ENCODE results near the gene LRRC1. TPM values are rescaled to one million over a fixed set of nuclear protein-coding genes. Genes with fewer than 3 reads are reported as not detected.

Gene LRRC1
- total and polyA plus RNA-seq, 2 of the 8 experiments (the other 6 are each of a cell fraction or from before 2014, with no cell fraction given) = 6.7 to 15.9 TPM

GRCh38 chr6:53751417-53751816 is 43.4 kb upstream of the LRRC1 start:
- DNase-seq (ENCODE audit: low read depth in 1 of 2, low spot score in 2 of 2) = no peak
- H4K8ac ChIP-seq (ENCODE audit: extremely low read depth, insufficient read depth, low read length) = no peak overlapping the region
- H2AK5ac ChIP-seq (ENCODE audit: low read depth, low read length) = no peak overlapping the region
- H3K23ac ChIP-seq (ENCODE audit: insufficient read length) = no peak overlapping the region
- H3K9me3 ChIP-seq (ENCODE audit: insufficient read depth in 2 of 2, low read depth in 1 of 2, low read length in 1 of 2) = no peaks in the 10 kb centered on the region
- H4K5ac ChIP-seq (ENCODE audit: insufficient read length, low read depth, low read length) = no peak overlapping the region
- no peak overlapping the region for H2BK15ac ChIP-seq (ENCODE audit: low read length)
- no peak overlapping the region for H3K4me3 ChIP-seq (ENCODE audit: extremely low read depth in 1 of 4, insufficient read depth in 2 of 4, low read depth in 3 of 4, low read length in 4 of 4)
- H3K56ac ChIP-seq (replicated peaks; ENCODE audit: insufficient read length, low read depth, low read length) = no peak overlapping the region
- no peaks in the 10 kb centered on the region for H3K36me3 ChIP-seq (ENCODE audit: control insufficient read depth in 2 of 4, insufficient read depth in 4 of 4, low read length in 3 of 4)
- H2BK120ac ChIP-seq (replicated peaks; ENCODE audit: low read depth, low read length) = no peak overlapping the region
- ChIA-PET CTCF (ENCODE audit: partially characterized antibody) (interaction anchor here (3.0 to 3.3 kb wide), 2 partner anchors 16 to 23 kb away, joined by 13 read pairs; no protein-coding TSS in a partner anchor), POLR2A (ENCODE audit: partially characterized antibody) (no interaction called here)
- no peak overlapping the region for H3K4ac ChIP-seq (replicated peaks; ENCODE audit: insufficient read length, low read depth, low read length)
- H3K9ac ChIP-seq (replicated peaks in 1 of 4; ENCODE audit: extremely low read depth in 1 of 4, low read depth in 3 of 4, low read length in 3 of 4) = no peak overlapping the region
- no peaks in the 10 kb centered on the region for H3K79me2 ChIP-seq (ENCODE audit: control insufficient read depth in 1 of 2, insufficient read depth in 2 of 2, low read length in 2 of 2)
- no peak overlapping the region for H2BK12ac ChIP-seq (ENCODE audit: low read depth, low read length)
- H4K20me1 ChIP-seq (replicated peaks in 1 of 2; ENCODE audit: control insufficient read depth in 1 of 2, insufficient read depth in 2 of 2, low read length in 2 of 2) = no peaks in the 10 kb centered on the region
- no peak overlapping the region for H2AFZ ChIP-seq (ENCODE audit: low read length)
- 68% methylated on average over 1 of the region's 1 CpG; no CpG with 5 or more reads in 1 of the 2 experiments for WGBS, 2 experiments (ENCODE audit: extremely low coverage in 1 of 2, insufficient coverage in 1 of 2, insufficient read length in 1 of 2, insufficient replicate concordance in 2 of 2, low coverage in 1 of 2, low lambda C conversion rate in 2 of 2, missing lambda C conversion rate in 1 of 2)
- H3K18ac ChIP-seq (ENCODE audit: extremely low read depth, low read length) = no peak overlapping the region
- H3K79me1 ChIP-seq (ENCODE audit: low read depth, low read length) = no peaks in the 10 kb centered on the region
- TF ChIP-seq TEAD4 (IDR thresholded peaks at IDR 0.05; ENCODE audit: low read depth, low read length) = no peak
- no peak for TF ChIP-seq TAF7 (optimal IDR thresholded peaks at IDR 0.05; ENCODE audit: borderline replicate concordance, low read depth, low read length)
- no peak for TF ChIP-seq RNF2 (IDR thresholded peaks at IDR 0.05; ENCODE audit: borderline replicate concordance, low read depth, low read length, missing control alignments, poor library complexity, severe bottlenecking)
- TF ChIP-seq NANOG (IDR thresholded peaks at IDR 0.05; ENCODE audit: insufficient read depth, low read depth, low read length, poor library complexity, severe bottlenecking) = no peak
- no peak for TF ChIP-seq ATF2 (IDR thresholded peaks at IDR 0.05; ENCODE audit: low read length)
- no peak for TF ChIP-seq EZH2 (IDR thresholded peaks at IDR 0.05; ENCODE audit: low read depth, low read length, severe bottlenecking)
- TF ChIP-seq SP4 (IDR thresholded peaks at IDR 0.05; ENCODE audit: low read length) = no peak
- no peak for TF ChIP-seq RFX5 (IDR thresholded peaks at IDR 0.05; ENCODE audit: borderline replicate concordance, low read depth, low read length)
- TF ChIP-seq POLR2A (IDR thresholded peaks at IDR 0.05; ENCODE audit: control extremely low read depth in 1 of 2, low read depth in 2 of 2, low read length in 2 of 2) = no peak
- H3K4me2 ChIP-seq (ENCODE audit: insufficient read depth in 1 of 2, low read depth in 2 of 2, low read length in 2 of 2) = no peak overlapping the region
- no peak for FAIRE-seq
- no peak overlapping the region for H4K91ac ChIP-seq (replicated peaks; ENCODE audit: insufficient read length, low read length)
- H3K27me3 ChIP-seq (replicated peaks in 1 of 4; ENCODE audit: control insufficient read depth in 3 of 4, extremely low read depth in 1 of 4, insufficient read depth in 3 of 4, low read length in 3 of 4) = no peaks in the 10 kb centered on the region
- no peaks in the 10 kb centered on the region for H3K23me2 ChIP-seq (ENCODE audit: low read depth, low read length)
- H3K14ac ChIP-seq (ENCODE audit: insufficient read length) = no peak overlapping the region
- H2BK5ac ChIP-seq (ENCODE audit: low read depth, low read length) = no peak overlapping the region
- H3K27ac ChIP-seq (ENCODE audit: low read depth, low read length) = no peak overlapping the region
- H2BK20ac ChIP-seq (ENCODE audit: low read length) = no peak overlapping the region
- no peaks in the 10 kb centered on the region for H3K4me1 ChIP-seq (replicated peaks in 1 of 4; ENCODE audit: control insufficient read depth in 3 of 4, insufficient read depth in 4 of 4, low read length in 3 of 4)
